GM12872 (cell line): ENCODE measurements around the gene ZCCHC7.

Experiments
- TF ChIP-seq, protein P1 (sequence below): IDR thresholded peaks from 3 replicates; pipeline ENCODE4 v1.5.1; 2011; ENCODE audit warnings: low read depth, mild to moderate bottlenecking, low read length, moderate library complexity; ENCODE audit not compliant: insufficient read depth

ZCCHC7 gene

DNA sequence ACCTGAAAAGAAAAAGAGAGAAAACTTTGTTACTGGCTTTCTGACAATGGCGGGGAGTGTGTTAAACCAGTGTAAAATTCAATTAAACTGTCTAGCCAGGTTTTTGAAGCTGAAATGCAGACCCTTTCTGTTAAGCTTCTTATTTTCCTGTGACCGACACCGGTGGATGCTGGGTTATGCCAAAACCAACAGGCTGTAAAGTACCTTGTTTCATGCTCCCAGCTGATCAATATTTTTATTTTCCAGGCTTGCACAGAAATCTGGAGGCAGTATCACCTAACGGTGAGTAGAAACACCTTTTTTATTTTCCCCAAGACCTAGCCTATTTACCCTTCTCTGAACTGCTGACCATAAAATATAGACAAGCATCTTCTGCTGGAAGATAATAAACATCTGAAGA, 207.2 kb downstream of the ZCCHC7 start:
- TF ChIP-seq, protein P1, sequence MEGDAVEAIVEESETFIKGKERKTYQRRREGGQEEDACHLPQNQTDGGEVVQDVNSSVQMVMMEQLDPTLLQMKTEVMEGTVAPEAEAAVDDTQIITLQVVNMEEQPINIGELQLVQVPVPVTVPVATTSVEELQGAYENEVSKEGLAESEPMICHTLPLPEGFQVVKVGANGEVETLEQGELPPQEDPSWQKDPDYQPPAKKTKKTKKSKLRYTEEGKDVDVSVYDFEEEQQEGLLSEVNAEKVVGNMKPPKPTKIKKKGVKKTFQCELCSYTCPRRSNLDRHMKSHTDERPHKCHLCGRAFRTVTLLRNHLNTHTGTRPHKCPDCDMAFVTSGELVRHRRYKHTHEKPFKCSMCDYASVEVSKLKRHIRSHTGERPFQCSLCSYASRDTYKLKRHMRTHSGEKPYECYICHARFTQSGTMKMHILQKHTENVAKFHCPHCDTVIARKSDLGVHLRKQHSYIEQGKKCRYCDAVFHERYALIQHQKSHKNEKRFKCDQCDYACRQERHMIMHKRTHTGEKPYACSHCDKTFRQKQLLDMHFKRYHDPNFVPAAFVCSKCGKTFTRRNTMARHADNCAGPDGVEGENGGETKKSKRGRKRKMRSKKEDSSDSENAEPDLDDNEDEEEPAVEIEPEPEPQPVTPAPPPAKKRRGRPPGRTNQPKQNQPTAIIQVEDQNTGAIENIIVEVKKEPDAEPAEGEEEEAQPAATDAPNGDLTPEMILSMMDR: no peak

DNA sequence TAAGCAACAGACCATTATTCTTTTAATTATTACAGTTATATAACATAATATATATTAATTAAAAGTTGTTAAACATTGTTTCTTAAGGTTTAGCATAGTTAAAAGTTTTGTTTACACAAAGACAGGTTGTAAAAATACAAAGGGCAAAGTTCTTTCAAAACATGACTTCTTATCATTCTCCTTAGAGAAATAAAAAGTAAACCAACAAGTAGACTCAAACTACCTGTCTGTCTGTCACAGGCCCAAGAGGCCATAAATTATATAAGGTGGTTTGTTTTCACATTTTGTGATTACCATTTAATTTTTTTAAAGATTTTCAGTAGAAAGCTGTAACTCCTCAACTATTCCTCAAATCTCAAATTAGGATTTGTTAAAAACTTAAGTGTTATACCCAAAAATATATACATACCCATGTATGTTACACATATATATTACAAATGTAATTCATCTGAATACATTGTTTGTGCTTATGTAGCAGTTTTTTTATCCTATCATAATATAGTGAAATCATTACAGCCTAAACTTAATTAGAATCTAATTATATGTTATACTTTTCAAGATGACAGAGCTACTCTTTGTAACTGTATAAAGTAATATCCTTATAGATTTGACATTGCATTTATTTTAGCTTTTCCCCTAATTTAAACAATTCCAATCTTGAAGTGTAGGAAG, 208.3 kb downstream of the ZCCHC7 start:
- TF ChIP-seq, protein P1: no peak

DNA sequence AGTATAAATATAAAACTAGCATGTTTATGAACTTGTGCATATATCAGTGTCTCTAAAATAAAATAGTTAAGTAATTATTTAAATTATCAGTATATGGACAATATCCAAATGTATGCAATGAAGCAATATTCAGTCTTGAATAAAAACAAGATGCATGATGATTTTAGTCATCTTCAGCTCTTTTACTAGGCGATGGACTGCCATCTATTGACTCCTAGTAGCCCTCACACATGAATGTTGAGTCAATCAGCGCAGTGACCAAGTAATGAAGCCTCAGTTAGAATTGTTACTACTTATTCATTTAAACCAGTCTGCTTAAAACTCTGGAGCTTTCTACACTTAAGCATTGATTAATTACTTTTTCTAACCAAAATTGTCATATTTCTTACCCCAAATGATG, 209.2 kb downstream of the ZCCHC7 start:
- TF ChIP-seq, protein P1: peak; percentile 63

DNA sequence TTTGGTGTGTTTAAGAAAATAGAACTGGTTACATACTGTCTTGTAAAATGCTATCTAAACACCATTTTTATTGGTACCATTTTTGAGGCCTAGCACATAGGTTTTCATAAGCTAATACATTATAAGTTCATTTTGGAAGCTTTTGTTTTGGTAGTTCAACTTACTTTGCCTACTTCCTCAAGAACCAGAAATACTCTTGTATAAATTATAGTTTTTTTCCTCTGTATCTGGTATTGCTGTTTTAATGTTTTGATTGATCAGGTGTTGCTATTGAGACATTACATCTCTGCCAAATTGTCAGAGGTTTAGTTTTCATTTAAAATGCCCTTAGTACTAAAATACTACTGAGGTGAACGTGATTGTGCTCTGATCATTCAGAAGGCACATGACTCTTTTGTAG, 211.5 kb downstream of the ZCCHC7 start:
- TF ChIP-seq, protein P1: no peak

DNA sequence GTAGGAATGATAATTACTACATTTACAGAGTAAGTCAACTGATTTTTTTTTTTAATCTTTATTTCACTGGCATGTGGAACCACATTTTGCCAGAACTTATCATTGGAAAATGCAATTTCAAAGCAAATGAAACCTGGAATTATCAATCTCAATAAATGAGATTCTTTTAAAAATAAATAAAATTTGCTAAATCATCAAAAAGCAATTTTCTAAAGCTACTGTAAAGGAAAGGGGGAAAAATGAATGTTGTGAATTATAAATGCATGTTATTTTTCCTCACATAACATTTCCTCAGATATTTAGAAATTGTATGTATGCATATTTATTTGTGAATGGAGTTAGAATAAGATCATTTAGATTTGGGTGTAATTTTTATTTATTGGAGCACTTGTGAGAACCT, 212.2 kb downstream of the ZCCHC7 start:
- TF ChIP-seq, protein P1: no peak

DNA sequence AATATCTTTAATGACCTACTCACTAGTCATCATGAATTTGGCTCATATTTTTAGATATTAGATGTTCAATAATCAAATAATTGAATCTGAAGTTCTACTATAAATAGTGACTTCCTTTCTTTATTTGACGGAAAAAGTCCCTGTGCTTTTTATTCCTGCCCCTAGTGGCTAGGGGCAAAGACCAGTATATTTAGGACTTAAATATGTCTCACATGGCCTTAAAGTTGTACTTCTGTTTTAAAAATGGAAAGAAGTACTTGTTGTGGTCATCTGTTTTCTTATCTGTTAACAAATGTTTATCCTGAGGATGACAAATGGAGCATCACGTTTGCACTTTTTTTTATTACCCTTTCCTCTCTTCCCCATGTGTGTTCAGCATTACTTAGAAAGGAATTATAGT, 212.9 kb downstream of the ZCCHC7 start:
- TF ChIP-seq, protein P1: peak; percentile 33; the same call in 2 of the 3 replicates

DNA sequence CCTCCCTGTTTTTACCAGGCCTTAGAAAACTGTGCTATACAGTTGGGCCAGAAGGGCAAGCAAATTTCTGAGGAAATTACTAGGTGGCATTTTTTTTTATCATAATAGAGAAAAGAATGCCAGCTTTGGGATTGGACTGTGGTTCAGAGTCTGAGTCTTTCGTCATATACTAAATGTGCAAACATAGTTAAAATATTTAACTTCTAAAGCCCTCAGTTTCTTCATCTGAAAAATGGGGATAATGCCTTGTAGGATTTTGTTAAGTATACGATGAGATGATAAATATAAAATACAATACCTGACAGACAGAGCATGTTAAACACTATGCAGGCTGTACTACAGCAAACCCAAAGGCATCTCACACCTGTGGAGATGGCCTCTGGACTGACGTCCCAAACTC, 214.9 kb downstream of the ZCCHC7 start:
- TF ChIP-seq, protein P1: no peak
